HepG2 (cell line): ENCODE results near the gene SERAC1. TPM values are rescaled to one million over a fixed set of nuclear protein-coding genes. Genes with fewer than 3 reads are reported as not detected.

Experiments used
- ATAC-seq: fragments of 200-7000 bp; cut with Tn5 transposase; 3 replicates; pipeline ENCODE4 v1.9.1; 2020; ENCODE audit warnings: mild to moderate bottlenecking, moderate library complexity
- BruUV-seq: library from RNA; stranded (reverse); fragments of 400-500 nt; replicated peaks from 2 replicates; lab custom pipeline; 2021; lab: Mats Ljungman, UMichigan
- CTCF ChIA-PET: fragments of 300-600 bp; formaldehyde crosslinking; extraction: SDS; loops from one replicate; lab custom pipeline; 2021; ENCODE audit warnings: low total read pairs, inconsistent platforms, low intra/inter-chr PET ratio; lab: Yijun Ruan, JAX
- POLR2A ChIA-PET: fragments of 350-600 bp; sonication (Branson Sonifier 250); formaldehyde crosslinking; loops from one replicate; lab custom pipeline; 2020; ENCODE audit warnings: antibody characterized with exemption, inconsistent platforms; lab: Yijun Ruan, JAX
- DNase-seq: peaks from one replicate; pipeline ENCODE4 v3.0.0-alpha.2; 2015; ENCODE audit warnings: low spot score
- FAIRE-seq: peaks from 3 replicates; lab custom pipeline; 2011; peaks lifted over from hg19 to GRCh38; lab: Jason Lieb, UNC
- H2AFZ ChIP-seq: one replicate; pipeline ENCODE4 v1.6.1; 2011; ENCODE audit warnings: low read length, inconsistent platforms
- H3K27ac ChIP-seq: fragments of 300-600 bp; 3 replicates; pipeline ENCODE4 v1.8.0; 2011; ENCODE audit warnings: mixed run types, mild to moderate bottlenecking, mixed read lengths, low read length, inconsistent platforms; ENCODE audit not compliant: insufficient read depth; ENCODE audit errors: extremely low read length
- H3K27me3 ChIP-seq, 2 experiments: fragments of 200-600 bp in 1 of 2; 2 replicates in 1 of 2; 3 replicates in 1 of 2; pipeline versions ENCODE4 v1.6.0 to v1.8.0; 2011; ENCODE audit warnings: low read length in 2 of 2, mild to moderate bottlenecking in 2 of 2, moderate library complexity in 2 of 2, inconsistent platforms in 1 of 2; ENCODE audit not compliant: insufficient read depth in 2 of 2, control insufficient read depth in 1 of 2
- H3K36me3 ChIP-seq, 2 experiments: fragments of 200-600 bp in 1 of 2; replicated peaks in 1 of 2; 2 replicates in 1 of 2; 3 replicates in 1 of 2; pipeline versions ENCODE4 v1.5.1 to v1.8.0; 2011; ENCODE audit warnings: low read length in 2 of 2, inconsistent platforms in 1 of 2; ENCODE audit not compliant: insufficient read depth in 2 of 2, control insufficient read depth in 1 of 2
- H3K4me1 ChIP-seq: 2 replicates; pipeline ENCODE4 v1.5.1; 2012; ENCODE audit warnings: low read length, inconsistent platforms; ENCODE audit not compliant: insufficient read depth
- H3K4me2 ChIP-seq: 2 replicates; pipeline ENCODE4 v1.6.0; 2011; ENCODE audit warnings: low read depth, low read length, inconsistent platforms
- H3K4me3 ChIP-seq, 3 experiments: fragments of 200-600 bp in 1 of 3; sonication (generic), shearing (Covaris generic) in 1 of 3; replicated peaks in 1 of 3; 2 replicates each; pipeline ENCODE4 v1.5.1; 2011 to 2016; ENCODE audit warnings: low read length in 3 of 3, inconsistent platforms in 2 of 3, low read depth in 2 of 3, mild to moderate bottlenecking in 2 of 3, control low read depth in 1 of 3, mixed read lengths in 1 of 3; ENCODE audit not compliant: insufficient read depth in 1 of 3
- H3K79me2 ChIP-seq: one replicate; pipeline ENCODE4 v1.6.1; 2011; ENCODE audit warnings: low read length, inconsistent platforms; ENCODE audit not compliant: insufficient read depth
- H3K9ac ChIP-seq: 2 replicates; pipeline ENCODE4 v1.6.0; 2011; ENCODE audit warnings: mild to moderate bottlenecking, low read depth, low read length, inconsistent platforms; ENCODE audit not compliant: insufficient read depth
- H3K9me3 ChIP-seq: 2 replicates; pipeline ENCODE4 v1.5.1; 2012; ENCODE audit warnings: mild to moderate bottlenecking, low read length
- H4K20me1 ChIP-seq: 2 replicates; pipeline ENCODE4 v1.6.0; 2011; ENCODE audit warnings: inconsistent platforms, mild to moderate bottlenecking, low read length, moderate library complexity; ENCODE audit not compliant: insufficient read depth
- DR1 ChIP-seq: sonication (generic); formaldehyde crosslinking; IDR thresholded peaks from 2 replicates; pipeline ENCODE4 v1.8.0; 2021; ENCODE audit warnings: mild to moderate bottlenecking, missing genetic modification reagents, inconsistent platforms
- MLLT10 ChIP-seq: sonication (generic); formaldehyde crosslinking; IDR thresholded peaks from 2 replicates; pipeline ENCODE4 v1.4.0; 2020; ENCODE audit warnings: missing genetic modification reagents
- PHF8 ChIP-seq: sonication (generic); formaldehyde crosslinking; IDR thresholded peaks from 2 replicates; pipeline ENCODE4 v1.5.0; 2020; ENCODE audit warnings: missing genetic modification reagents
- RELA ChIP-seq: sonication (generic); formaldehyde crosslinking; IDR thresholded peaks from 2 replicates; pipeline ENCODE4 v1.4.0; 2020; ENCODE audit warnings: missing genetic modification reagents
- RFX1 ChIP-seq: fragments of 450-650 bp; IDR thresholded peaks from 2 replicates; pipeline ENCODE4 v1.6.1; 2017
- SAP130 ChIP-seq: IDR thresholded peaks from 2 replicates; pipeline ENCODE4 v1.6.1; 2016; ENCODE audit warnings: low read depth
- TCF12 ChIP-seq, 2 experiments: fragments of 450-650 bp in 1 of 2; sonication (generic) in 1 of 2; formaldehyde crosslinking in 1 of 2; IDR thresholded peaks; 2 replicates each; pipeline versions ENCODE4 v1.6.1 to v1.8.0; 2017 to 2022; ENCODE audit warnings: antibody characterized with exemption in 1 of 2, mild to moderate bottlenecking in 1 of 2, missing genetic modification reagents in 1 of 2, moderate library complexity in 1 of 2
- ZFP37 ChIP-seq: sonication (generic); formaldehyde crosslinking; IDR thresholded peaks from 2 replicates; pipeline ENCODE4 v1.4.0; 2020; ENCODE audit warnings: missing genetic modification reagents, borderline replicate concordance
- ZNF10 ChIP-seq: sonication (generic); formaldehyde crosslinking; IDR thresholded peaks from 2 replicates; pipeline ENCODE4 v1.4.0; 2020; ENCODE audit warnings: mild to moderate bottlenecking, low read depth, missing genetic modification reagents, borderline replicate concordance
- ZNF296 ChIP-seq: sonication (generic); formaldehyde crosslinking; conservative IDR thresholded peaks from 2 replicates; pipeline ENCODE4 v1.5.0; 2020; ENCODE audit warnings: mild to moderate bottlenecking, missing genetic modification reagents
- ZNF552 ChIP-seq: sonication (generic); formaldehyde crosslinking; IDR thresholded peaks from 2 replicates; pipeline ENCODE4 v1.9.0; 2022; ENCODE audit warnings: missing genetic modification reagents, mild to moderate bottlenecking, borderline replicate concordance
- ZNF766 ChIP-seq: sonication (generic); formaldehyde crosslinking; IDR thresholded peaks from 2 replicates; pipeline ENCODE4 v1.5.0; 2020; ENCODE audit warnings: missing genetic modification reagents, borderline replicate concordance
- WGBS: methylation state at CpG from one replicate; pipeline ENCODE4 v1.1.6; 2017; ENCODE audit warnings: low lambda C conversion rate; 5-methylcytosine and 5-hydroxymethylcytosine counted together
- in situ Hi-C: cut with HindIII; loops from 2 replicates; pipeline ENCODE4 v1.10.0; 2017; ENCODE audit warnings: low pct_unique_long_range_greater_than_20kb; ENCODE audit not compliant: extremely low pct_ligation_motif_present
- intact Hi-C: fragments of 100-400 bp; cut with micrococcal nuclease; formaldehyde crosslinking; loops from one replicate; pipeline ENCODE4 v1.10.0; 2022; ENCODE audit not compliant: unreplicated experiment
- polyA plus RNA-seq, 8 experiments: library from polyadenylated mRNA; depleted of rRNA in 3 of 8; stranded (reverse) in 7 of 8; unstranded in 1 of 8; fragments of >200 nt; fragmentation: Illumina TruSeq in 4 of 8; extraction: Trizol in 4 of 8; gene quantifications; 2 replicates each; pipeline versions ENCODE4 v1.2.1 to v1.2.3, GENCODE V29; 2011 to 2016; ENCODE audit warnings: low read depth in 4 of 8, missing spikeins in 1 of 8, mixed read lengths in 1 of 8; ENCODE audit not compliant: insufficient read depth in 1 of 8
- total RNA-seq, 5 experiments: library from RNA; depleted of rRNA; stranded (reverse); fragments of >200 nt; fragmentation: Illumina TruSeq; extraction: Trizol; gene quantifications; 2 replicates each; pipeline ENCODE4 v1.2.3, GENCODE V29; 2016; ENCODE audit warnings: low read depth in 1 of 5
- TF ChIP-seq, protein P1 (sequence below): sonication (generic); formaldehyde crosslinking; IDR thresholded peaks from 2 replicates; pipeline ENCODE4 v1.4.0; 2020; ENCODE audit warnings: mild to moderate bottlenecking, low read depth, missing genetic modification reagents
- TF ChIP-seq, protein P2 (sequence below): sonication (generic); formaldehyde crosslinking; IDR thresholded peaks from 2 replicates; pipeline ENCODE4 v1.4.0; 2020; ENCODE audit warnings: missing genetic modification reagents, borderline replicate concordance
- TF ChIP-seq, protein P3 (sequence below): sonication (generic); formaldehyde crosslinking; IDR thresholded peaks from 2 replicates; pipeline ENCODE4 v1.8.1; 2023; ENCODE audit warnings: missing genetic modification reagents, inconsistent platforms, borderline replicate concordance

SERAC1 gene
- total and polyA plus RNA-seq, 2 of the 13 experiments (the other 11 are each of a cell fraction or from before 2014, with no cell fraction given): 4.5 to 8.1 TPM

GRCh38 chr6:158070513-158070912 lies 97.5 kb downstream of the SERAC1 start (continued):
- TF ChIP-seq, protein P1, sequence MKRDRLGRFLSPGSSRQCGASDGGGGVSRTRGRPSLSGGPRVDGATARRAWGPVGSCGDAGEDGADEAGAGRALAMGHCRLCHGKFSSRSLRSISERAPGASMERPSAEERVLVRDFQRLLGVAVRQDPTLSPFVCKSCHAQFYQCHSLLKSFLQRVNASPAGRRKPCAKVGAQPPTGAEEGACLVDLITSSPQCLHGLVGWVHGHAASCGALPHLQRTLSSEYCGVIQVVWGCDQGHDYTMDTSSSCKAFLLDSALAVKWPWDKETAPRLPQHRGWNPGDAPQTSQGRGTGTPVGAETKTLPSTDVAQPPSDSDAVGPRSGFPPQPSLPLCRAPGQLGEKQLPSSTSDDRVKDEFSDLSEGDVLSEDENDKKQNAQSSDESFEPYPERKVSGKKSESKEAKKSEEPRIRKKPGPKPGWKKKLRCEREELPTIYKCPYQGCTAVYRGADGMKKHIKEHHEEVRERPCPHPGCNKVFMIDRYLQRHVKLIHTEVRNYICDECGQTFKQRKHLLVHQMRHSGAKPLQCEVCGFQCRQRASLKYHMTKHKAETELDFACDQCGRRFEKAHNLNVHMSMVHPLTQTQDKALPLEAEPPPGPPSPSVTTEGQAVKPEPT: no peak
- TF ChIP-seq RELA (CRISPR knock-in tag) (no peak), DR1 (CRISPR knock-in tag) (no peak), ZFP37 (no peak), RFX1 (no peak), MLLT10 (no peak), ZNF10 (no peak), ZNF552 (CRISPR knock-in tag) (no peak), PHF8 (no peak)

GRCh38 chr6:158069800-158070195 lies 98.3 kb downstream of the SERAC1 start:
- Histone ChIP-seq H2AFZ (no peak overlapping the region), H3K9me3 (no peaks in the 10 kb centered on the region), H3K9ac (no peak overlapping the region), H3K4me2 (no peak overlapping the region), H3K36me3 (peaks cover 51 to 84% of the 10 kb centered on the region in 2 experiments), H4K20me1 (no peaks in the 10 kb centered on the region), H3K4me3 (no peak overlapping the region), H3K27me3 (no peaks in the 10 kb centered on the region), H3K27ac (no peak overlapping the region), H3K79me2 (no peaks in the 10 kb centered on the region), H3K4me1 (peaks cover 37% of the 10 kb centered on the region)
- DNase-seq: no peak
- ChIA-PET CTCF (no interaction called here), POLR2A (interaction anchor here (1.1 to 3.1 kb wide), 3 partner anchors 9 to 89 kb away, joined by 3 to 16 read pairs (median 10); partner anchors contain the start of gene SYNJ2)
- intact Hi-C loops (loop anchor here (10.0 kb wide), 1 partner anchor 115 kb away; no protein-coding TSS in a partner anchor), in situ Hi-C loops (loop anchor here (5.0 kb wide), 1 partner anchor 87 kb away; the partner anchor contains the start of gene SYNJ2)
- no peak for FAIRE-seq
- no TSS peak for BruUV-seq
- WGBS: over 99% methylated on average over 6 of the region's 6 CpGs
- ATAC-seq: no peak
- TF ChIP-seq SAP130: no peak
- TF ChIP-seq ZNF296 (CRISPR knock-in tag): no peak
- TF ChIP-seq, protein P2, sequence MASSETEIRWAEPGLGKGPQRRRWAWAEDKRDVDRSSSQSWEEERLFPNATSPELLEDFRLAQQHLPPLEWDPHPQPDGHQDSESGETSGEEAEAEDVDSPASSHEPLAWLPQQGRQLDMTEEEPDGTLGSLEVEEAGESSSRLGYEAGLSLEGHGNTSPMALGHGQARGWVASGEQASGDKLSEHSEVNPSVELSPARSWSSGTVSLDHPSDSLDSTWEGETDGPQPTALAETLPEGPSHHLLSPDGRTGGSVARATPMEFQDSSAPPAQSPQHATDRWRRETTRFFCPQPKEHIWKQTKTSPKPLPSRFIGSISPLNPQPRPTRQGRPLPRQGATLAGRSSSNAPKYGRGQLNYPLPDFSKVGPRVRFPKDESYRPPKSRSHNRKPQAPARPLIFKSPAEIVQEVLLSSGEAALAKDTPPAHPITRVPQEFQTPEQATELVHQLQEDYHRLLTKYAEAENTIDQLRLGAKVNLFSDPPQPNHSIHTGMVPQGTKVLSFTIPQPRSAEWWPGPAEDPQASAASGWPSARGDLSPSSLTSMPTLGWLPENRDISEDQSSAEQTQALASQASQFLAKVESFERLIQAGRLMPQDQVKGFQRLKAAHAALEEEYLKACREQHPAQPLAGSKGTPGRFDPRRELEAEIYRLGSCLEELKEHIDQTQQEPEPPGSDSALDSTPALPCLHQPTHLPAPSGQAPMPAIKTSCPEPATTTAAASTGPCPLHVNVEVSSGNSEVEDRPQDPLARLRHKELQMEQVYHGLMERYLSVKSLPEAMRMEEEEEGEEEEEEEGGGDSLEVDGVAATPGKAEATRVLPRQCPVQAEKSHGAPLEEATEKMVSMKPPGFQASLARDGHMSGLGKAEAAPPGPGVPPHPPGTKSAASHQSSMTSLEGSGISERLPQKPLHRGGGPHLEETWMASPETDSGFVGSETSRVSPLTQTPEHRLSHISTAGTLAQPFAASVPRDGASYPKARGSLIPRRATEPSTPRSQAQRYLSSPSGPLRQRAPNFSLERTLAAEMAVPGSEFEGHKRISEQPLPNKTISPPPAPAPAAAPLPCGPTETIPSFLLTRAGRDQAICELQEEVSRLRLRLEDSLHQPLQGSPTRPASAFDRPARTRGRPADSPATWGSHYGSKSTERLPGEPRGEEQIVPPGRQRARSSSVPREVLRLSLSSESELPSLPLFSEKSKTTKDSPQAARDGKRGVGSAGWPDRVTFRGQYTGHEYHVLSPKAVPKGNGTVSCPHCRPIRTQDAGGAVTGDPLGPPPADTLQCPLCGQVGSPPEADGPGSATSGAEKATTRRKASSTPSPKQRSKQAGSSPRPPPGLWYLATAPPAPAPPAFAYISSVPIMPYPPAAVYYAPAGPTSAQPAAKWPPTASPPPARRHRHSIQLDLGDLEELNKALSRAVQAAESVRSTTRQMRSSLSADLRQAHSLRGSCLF (CRISPR knock-in tag): no peak
- no peak for TF ChIP-seq ZNF766
- TF ChIP-seq, protein P3, sequence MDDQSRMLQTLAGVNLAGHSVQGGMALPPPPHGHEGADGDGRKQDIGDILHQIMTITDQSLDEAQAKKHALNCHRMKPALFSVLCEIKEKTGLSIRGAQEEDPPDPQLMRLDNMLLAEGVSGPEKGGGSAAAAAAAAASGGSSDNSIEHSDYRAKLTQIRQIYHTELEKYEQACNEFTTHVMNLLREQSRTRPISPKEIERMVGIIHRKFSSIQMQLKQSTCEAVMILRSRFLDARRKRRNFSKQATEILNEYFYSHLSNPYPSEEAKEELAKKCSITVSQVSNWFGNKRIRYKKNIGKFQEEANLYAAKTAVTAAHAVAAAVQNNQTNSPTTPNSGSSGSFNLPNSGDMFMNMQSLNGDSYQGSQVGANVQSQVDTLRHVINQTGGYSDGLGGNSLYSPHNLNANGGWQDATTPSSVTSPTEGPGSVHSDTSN (CRISPR knock-in tag): no peak
- TF ChIP-seq TCF12 (IDR thresholded peaks at IDR 0.05): no peak
- no peak for TF ChIP-seq TCF12 (CRISPR knock-in tag; IDR thresholded peaks at IDR 0.05)
